NCI-H128 (cell line): ENCODE results near the gene TRAPPC5.

ENCODE experiments used
- DNase-seq: peaks from one replicate; lab custom pipeline; 2025; ENCODE audit not compliant: unreplicated experiment; lab: John Stamatoyannopoulos, UW

The TRAPPC5 gene

DNA sequence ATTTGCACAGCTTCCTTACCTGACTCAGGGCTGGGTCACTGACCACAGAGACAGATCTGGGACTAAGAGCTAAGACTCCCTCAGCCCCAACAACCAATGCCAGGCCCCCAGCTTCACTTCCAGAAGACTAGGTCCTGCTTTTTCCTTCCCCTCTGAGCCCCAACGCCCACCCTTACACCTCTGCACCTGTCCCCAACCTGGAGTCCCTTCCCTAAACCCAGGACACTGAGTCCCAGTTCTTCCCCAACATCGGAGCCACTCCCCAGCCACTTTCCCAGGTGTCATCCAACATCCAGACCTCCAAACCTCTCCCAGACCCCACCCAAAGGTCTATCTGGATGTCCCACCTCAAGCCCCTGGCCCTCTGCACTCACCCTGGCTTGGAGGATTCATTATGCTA lies 18.4 kb downstream of the TRAPPC5 start:
- no peak for DNase-seq

DNA sequence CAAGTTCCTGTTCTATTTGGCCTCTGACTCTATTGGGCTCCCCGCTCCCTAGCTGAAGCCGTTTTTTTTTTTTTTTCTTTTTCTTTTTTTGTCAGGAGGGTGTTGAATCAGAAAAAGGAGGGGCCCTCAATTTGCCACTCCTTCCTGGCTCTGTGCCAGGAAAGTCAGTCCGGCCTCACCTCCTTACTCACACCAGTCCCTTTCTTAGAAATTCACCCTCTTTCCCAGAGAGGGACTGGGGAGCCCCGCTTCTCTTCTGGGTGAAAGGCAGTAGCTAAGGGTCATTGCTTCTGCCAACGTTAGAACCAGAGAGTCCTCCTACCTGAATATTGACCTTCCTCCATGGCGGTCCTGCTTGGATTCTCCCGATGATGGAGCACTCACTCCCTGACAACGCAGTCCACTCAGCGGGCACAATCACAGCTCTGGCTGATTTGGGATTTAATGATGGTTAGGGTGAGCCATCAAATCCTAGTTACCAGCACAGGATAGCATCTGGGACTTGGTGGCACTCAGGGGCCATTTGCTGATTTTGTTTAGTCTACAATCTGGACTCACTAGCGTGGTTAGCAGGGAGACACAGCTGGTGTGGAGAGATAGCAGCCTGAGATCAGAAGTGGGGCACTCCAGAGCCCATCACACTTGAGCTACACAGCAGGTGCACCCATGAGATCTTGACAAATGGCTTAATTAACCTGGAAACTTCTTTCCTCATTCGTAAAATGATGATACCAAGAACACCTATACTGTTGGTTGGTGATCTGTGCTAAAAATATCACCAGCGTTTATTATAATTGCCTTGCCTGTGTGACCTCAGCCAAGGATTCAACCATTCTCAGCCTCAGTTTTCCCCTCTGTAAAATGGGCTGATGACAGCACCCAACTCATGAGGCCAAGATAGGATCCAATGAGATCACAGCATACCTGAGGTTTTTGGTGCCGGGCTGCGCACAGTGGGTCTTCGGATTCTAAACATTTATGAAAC lies 19.1 kb downstream of the TRAPPC5 start:
- no peak for DNase-seq

DNA sequence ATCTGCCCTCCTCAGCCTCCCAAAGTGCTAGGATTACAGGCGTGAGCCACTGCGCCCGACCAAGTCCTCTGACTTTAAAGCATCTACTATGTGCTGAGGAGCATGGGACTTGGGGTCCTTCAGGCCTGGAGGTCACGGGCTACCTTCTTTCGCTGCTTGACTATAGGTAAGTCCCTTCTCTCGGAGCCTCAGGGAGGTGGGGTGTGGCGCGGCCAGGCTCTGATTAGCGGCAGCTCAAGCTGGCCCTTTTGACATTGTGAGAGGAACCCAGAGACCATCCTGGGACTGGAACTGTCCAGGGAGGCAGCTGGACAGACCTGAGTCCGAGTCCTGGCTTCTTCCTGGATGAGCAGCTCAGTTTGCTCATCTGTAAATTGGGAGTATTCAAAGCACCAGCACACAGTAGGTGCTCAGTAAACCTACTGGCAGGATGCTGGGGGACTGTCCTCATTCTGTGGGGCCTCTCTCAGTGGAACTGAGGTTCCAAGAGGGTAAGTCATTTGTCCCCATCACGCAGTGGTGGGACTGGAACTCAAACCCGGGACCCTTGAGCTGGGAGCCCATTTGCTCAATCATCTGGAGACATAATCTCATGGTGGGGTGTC lies 20.5 kb downstream of the TRAPPC5 start:
- no peak for DNase-seq

DNA sequence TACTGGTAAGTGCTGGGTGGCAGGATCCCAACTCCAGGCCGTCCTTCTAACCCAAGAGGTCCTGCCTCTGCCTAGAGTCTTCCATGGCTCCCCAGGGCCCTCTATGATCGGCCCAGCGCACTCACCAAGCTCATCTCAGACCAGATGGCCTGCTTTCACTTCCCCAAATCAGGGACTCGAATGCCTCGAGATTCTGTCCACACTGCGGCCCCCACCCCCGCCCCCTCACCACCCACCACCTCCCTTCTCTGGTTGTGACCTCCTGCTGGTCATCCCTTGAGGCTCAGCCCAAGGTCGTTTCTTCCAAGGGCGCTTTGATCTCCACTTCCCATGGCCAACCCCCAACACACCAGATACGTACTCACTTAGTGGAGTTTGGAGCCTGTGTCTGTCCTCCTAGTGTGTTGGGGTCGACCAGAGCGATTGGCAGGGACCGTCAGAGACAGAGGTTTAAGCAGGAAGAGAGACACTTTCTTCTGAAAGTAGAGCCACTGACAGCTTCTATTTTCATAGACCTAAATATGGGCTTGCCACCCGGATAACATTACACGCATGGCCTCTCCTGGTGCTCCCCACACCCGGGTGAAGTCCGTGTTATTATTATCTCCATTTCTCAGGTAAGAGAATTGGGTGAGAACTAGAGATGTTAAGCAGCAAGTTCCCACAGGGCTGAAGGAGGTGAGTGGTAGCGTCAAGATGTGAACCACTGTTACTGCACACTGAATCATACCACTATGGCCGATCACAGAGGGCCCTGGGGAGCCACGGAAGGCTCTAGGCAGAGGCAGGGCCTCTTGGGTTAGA lies 21.2 kb downstream of the TRAPPC5 start, which contains the start of gene FCER2:
Gene FCER2, minus strand, starts transcription at position 478 of the 804 bp plus-strand sequence. CDS start 2,371 bp downstream, outside the sequence.
- no peak for DNase-seq

DNA sequence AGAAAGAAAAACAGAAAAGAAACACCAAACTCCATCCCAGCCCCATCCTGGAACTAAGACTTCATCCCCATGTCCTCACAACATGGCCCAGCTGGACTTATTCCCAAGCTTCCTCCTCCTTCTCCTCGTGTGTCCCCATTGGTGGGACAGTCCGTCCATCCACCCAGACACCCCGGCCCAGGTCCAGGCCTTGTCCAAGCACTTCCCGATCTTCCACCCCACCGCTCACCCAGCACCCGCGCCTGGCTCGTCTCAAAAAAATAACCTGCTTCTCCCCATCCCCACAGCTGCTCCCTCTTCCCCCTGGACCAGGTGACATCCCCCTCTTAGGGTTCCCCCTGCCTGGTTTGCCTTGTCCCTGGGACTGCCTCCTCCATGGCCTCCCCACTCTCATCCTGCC lies 22.7 kb downstream of the TRAPPC5 start:
- DNase-seq: no peak

DNA sequence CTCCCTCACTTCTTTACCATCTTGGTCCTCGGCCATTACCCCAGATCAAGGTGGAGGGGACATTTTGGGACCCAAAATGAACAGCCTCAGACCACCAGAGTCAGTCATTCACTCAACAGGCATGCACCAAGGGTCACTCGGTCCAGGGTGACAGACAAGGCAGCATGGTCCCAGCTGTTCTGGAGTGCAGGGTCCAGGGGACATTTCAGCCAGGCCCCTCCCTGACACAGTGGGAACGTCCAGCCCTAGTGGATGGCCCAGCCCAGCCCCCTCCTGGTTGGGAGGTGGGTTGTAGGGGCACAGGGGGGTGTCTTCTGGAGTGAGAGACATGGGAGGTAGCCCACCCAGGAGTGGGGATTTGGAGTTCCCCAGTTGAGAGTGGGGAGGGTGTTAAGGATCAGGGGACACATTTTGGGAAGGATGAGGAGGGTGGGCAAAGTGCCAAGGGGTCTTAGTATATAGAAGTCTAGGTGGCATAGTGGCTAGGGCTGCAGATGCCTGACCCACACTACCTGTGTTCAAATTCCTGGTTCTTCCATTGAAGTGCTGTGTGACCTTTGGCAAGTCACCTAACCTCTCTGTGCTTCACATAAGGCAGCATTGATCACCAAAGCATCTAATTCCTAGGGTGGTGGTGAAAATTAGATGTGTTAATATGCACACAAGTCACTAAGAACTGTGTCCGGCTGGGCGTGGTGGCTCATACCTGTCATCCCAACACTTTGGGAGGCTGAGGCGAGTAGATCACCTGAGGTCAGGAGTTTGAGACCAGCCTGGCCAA lies 23.8 kb downstream of the TRAPPC5 start:
- no peak for DNase-seq

DNA sequence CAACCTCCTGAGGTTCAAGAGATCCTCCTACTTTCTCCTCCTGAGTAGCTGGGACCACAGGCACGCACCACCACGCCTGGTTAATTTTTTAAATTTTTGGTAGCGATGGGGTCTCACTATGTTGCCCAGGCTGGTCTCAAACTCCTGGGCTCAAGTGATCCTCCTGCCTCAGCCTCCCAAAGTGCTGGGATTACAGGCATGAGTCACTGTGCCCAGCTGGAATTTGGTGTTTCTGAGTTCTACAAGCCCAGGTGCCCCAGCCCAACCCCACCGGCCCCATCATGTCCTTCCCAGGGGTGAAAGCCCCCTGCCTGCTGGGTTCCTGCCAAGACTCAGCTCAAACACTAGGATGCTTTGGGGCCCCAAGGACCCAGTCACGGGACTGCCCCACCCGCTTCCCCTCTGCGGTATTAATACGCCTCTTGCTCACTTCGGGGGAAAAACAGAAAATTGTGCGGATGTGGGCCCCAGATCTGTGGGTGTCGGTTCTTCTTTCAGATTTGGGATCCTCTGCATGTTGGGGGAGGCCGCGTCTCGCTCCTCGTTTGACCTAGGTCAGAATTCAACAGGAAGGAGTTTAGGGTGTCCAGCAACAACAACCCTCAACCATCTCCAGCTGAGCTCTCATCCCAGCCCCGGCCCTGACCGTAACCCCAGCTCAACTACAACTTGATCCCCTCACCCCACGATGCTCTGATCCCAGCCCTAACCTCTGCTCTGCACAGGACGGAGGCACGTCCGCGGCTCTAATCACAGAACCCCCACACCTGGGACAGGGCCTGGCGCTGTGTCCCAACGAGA lies 25.0 kb downstream of the TRAPPC5 start:
- no peak for DNase-seq

DNA sequence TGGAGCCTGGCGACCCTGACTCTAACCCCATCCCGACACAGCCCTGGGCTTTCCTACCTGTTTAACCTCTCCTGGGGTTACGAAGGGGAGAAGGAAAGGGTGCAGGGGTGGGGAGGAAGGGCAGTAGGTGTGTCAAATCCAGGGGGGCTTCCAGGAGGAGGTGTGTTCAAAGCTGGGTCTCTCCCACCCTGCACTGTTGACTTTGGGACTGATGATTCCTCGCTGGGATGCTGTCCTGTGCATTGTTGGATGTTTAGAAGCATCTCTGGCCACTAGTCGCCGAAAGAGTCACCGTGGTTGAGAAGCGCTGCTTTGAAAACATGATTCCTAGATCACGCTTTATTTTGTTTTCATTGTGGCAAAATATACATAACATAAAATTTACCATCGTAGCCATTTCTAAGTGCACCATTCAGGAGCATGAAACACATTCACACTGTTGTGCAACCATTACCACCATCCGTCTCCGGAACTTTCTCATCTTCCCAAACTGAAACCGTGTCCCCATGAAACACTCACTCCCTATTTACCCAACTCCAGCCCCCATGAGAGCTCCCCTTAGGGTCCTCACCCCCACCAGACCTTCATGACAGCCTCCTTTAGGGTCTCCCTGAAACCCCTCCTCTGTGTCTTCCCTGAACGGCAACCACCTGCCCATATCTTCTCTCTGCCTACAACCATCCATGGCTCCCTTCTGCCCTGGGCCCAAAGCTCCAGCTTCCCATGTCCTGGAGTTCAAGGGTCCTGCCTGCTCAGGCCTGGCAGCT lies 25.7 kb downstream of the TRAPPC5 start:
- no peak for DNase-seq

DNA sequence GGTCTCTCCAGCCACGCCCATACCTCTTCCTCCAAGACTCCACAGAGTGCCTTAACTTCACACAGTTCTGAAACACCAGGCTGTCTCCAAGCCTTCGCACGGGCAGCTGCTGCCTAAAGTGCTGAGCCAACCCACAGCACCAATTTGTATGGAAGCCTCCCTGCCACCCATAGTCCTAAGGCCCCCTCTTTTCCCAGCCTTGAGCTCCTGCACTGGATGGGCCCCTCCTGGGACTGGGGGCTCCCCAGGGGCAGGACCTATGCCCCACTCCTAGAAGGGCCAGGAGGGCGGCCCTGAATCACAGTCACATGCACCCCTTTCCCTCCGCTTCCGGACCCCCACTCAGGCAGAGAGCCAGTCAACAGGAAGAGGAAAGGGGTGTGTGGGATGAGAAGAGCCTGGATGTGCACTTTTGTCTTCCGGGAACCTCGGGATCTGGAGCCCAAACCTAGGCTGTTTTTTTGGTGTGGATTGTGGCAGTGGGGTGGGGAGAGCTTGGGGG lies 26.4 kb downstream of the TRAPPC5 start:
- DNase-seq: no peak

DNA sequence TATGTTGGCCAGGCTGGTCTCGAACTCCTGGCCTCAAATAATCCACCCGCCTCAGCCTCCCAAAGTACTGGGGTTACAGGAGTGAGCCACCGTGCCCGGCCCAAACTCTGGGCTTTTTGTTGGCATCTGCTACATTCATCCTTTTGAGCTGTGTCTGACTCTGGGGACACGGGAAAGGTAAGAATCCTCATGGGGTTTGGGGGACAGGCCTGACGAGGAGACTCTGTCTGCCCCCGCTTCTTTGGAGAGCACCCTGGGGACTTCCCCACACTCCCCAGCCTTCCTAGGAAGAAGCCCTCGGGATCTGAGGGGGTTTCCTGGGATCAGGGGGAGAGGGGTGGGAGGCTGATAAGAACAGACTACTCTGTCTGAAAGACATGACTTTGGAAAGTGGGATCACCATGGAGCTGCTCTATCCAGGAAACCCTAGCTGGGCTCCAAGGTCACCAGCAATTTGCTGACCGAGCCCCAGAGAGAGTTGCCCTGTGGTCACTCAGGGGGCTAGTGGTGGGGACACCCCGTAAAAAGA lies 29.4 kb downstream of the TRAPPC5 start:
- no peak for DNase-seq

DNA sequence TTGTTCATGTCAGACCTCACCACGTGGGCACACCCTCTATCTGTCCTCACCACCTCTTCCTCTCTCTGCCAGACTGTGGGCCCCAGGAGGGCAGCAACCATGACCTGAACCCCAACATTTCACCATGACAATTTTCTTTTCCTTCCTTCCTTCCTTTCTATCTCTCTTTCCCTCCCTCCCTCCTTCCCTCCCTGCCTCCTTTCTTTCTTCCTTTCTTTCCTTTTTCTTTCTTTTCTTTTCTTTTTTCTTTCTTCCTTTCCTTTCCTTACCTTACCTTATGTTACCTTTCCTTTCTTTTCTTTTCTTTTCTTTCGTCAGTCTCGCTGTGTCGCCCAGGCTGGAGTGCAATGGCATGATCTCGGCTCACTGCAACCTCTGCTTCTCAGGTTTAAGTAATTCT lies 30.0 kb downstream of the TRAPPC5 start:
- DNase-seq: no peak

DNA sequence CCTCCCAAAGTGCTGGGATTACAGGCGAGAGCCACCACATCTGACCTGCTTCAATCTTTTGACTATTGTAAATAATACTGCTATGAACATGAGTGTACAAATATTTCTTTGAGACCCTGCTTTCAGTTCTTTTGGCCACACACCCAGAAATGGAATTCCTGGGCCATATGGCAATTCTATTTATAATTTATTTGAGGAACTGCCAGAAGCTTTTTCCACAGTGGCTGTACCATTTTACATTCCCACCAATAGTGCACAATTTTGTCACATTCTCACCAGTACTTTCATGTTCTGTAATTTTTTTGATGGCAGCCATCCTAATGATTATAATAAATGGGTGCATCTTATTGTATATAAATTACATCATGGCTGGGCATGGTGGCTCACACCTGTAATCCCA lies 35.0 kb downstream of the TRAPPC5 start:
- DNase-seq: no peak

DNA sequence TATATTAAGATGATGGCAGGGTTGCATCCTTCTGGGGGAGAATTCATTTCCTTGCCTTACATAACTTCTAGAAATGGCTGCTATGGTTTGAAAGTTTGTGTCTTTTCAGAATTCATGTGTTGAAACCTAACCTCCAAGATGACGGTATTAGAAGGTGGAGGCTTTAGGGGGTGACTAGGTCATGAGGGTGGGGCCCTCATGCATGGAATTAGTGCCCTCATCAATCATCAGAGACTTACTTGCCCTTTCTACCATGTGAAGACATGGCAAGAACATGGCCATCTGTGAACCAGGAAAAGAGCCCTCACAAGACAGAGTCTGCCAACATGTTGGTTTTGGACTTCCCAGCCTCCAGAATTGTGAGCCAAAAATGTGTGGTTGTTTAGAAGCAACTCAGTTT lies 36.1 kb downstream of the TRAPPC5 start:
- no peak for DNase-seq

DNA sequence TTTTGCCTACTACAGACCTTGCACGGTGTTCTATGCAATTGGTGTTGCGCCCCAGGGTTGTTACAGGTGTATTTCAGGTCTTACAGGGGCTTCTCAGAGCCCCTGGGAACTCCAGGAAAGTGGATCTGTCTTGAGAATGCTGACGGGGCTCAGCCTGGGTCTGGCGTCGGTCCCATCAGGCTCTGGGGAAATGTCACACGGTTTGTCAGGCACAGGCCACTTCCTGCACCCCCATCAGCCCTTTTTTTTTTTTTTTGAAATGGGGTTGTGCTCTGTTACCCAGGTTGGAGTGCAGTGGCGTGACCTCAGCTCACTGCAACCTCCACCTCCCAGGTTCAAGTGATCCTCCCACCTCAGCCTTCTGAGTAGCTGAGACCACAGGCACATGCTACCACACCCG lies 38.0 kb downstream of the TRAPPC5 start:
- no peak for DNase-seq

DNA sequence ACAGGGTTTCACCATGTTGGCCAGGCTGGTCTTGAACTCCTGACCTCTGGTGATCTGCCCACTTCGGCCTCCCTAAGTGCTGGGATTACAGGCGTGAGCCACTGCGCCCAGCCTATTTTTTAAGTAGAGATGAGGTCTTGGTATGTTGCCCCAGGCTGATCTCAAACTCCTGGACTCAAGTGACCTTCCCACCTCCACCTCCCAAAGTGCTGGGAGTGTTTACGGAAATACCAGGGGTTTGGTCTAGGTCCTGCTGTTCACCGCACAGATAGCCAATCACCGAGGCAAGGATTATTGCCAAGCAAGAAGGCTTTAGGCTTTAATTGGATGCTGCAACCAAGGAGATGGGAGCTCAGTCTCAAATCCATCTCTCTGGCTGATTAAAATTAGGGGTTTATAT lies 39.7 kb downstream of the TRAPPC5 start:
- no peak for DNase-seq

DNA sequence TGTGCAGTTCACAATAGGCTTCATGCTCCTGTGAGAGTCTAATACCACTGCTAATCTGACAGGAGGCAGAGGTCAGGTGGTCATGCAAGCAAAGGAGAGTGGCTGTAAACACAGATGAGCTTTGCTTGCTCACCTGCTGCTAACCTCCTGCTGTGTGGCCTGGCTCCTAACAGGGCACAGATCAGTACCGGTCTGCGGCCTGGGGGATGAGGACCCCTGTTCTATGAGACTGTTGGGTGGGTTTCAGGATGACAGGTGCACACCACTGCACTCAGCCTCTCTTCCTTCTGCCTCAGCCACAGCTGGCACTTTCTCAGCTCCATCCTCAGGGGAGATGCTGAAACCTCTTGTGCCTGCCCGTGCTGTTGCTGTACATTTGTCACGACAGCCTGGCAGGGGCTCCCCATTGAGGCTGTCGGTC lies 41.6 kb downstream of the TRAPPC5 start:
- no peak for DNase-seq

DNA sequence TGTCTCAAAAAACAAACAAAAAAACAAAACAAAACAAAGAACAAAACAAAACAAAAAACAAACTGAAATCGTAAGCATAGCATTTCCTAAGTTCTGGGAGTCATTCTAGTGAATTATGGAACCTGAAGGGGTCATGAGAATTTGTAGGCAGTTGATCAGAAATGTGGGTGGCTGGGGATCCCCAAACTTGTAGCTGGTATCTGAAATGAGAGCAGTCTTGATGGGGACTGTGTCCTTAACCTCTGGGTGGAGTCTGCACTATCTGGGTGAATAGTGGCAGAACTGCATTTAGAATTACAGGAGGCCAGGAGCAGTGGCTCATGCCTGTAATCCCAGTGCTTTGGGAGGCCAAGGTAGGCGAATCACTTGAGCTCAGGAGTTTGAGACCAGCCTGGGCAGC lies 45.2 kb downstream of the TRAPPC5 start:
- no peak for DNase-seq

DNA sequence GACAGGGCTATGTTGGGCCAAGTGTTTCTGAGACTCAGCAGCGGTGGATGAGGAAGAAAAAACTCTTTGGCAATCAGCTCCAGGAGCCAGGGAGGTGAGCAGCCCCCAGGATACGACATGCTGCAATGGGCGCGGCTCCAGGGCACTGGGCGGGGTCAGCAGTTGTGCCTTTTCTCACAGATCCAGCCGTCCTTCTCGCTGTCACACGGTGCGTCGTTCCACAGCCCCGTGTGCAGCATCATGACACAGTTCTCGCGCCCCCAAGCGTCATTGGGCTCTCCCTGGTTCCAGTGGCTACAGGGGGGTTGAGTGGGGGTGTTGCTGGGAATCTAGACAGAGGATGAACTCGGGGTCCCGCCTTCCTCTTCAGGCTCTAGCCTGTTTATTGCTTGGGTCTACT lies 48.6 kb downstream of the TRAPPC5 start:
- no peak for DNase-seq

DNA sequence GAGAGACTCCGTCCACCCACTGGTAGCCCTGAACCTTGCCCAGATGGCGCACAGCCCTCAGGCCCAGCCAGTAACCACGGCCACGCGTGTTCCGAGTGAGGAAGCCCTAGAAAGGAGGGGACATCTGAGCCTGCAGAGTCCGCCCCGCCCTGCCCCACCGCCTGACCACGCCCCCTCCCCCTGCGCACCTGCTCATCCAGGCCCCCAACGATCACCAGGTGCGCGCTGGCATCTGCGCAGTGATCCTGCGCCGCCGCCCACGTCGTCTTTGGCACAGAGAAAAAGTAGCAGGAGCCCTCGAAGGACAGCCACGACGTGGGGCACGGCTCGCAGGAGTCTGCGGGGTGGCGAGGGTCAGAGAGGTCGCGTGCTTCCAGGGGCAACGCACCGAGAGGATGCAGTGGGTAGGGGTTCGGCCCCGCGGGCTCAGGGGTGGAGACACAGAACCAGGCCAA lies 49.2 kb downstream of the TRAPPC5 start:
- DNase-seq: no peak
